ENCODE data around the gene CIT. TPM values are rescaled to one million over a fixed set of nuclear protein-coding genes. Genes with fewer than 3 reads are reported as not detected.

The CIT gene
- total RNA-seq, 2 experiments from 2014 or later = 1.3 to 1.9 TPM

- Histone ChIP-seq H3K27ac (ENCODE audit: low read depth in 1 of 2, low read length in 2 of 2) (no peak overlapping the region), H3K36me3 (ENCODE audit: insufficient read depth, low read length) (no peaks in the 10 kb centered on the region), H3K9me3 (ENCODE audit: control insufficient read depth in 1 of 2, insufficient read depth in 1 of 2, low read length in 2 of 2) (peaks cover 5 to 14% of the 10 kb centered on the region in 2 experiments), H3K27me3 (ENCODE audit: control insufficient read depth in 1 of 2, insufficient read depth in 2 of 2, low read length in 2 of 2) (no peaks in the 10 kb centered on the region), H3K4me1 (ENCODE audit: insufficient read depth, low read length) (no peaks in the 10 kb centered on the region), H3K4me3 (ENCODE audit: low read length) (no peak overlapping the region)
- no peak for TF ChIP-seq CTCF (IDR thresholded peaks at IDR 0.05)
- POLR2A ChIA-PET = no interaction called here
- intact Hi-C loops (cut with DNase I, micrococcal nuclease) = no loop called here
- H3K4me1 Mint-ChIP-seq (ENCODE audit: low read depth) = no peaks in the 10 kb centered on the region
- peaks cover 10% of the 10 kb centered on the region for H3K36me3 Mint-ChIP-seq (ENCODE audit: low read depth)
- no peaks in the 10 kb centered on the region for H3K27me3 Mint-ChIP-seq
- H3K27ac Mint-ChIP-seq = no peak overlapping the region
- H3K9me3 Mint-ChIP-seq = peaks cover 7% of the 10 kb centered on the region
- CTCF ChIA-PET = no interaction called here
- H3K4me3 Mint-ChIP-seq = no peak overlapping the region
- no peak for DNase-seq
- ATAC-seq (ENCODE audit: poor library complexity) = no peak
Measured at GRCh38 chr12:119652665-119653064, 224.5 kb downstream of the CIT start.

GRCh38 chr12:119649202-119649808, 227.8 kb downstream of the CIT start:
- intact Hi-C loops (cut with DNase I, micrococcal nuclease) = no loop called here
- H3K4me1 Mint-ChIP-seq (ENCODE audit: low read depth) = no peaks in the 10 kb centered on the region
- peak; percentile 75 for TF ChIP-seq CTCF (IDR thresholded peaks at IDR 0.05)
- ATAC-seq (ENCODE audit: poor library complexity) = no peak
- Histone ChIP-seq H3K27ac (ENCODE audit: low read depth in 1 of 2, low read length in 2 of 2) (no peak overlapping the region), H3K4me3 (ENCODE audit: low read length) (no peak overlapping the region), H3K36me3 (ENCODE audit: insufficient read depth, low read length) (no peaks in the 10 kb centered on the region), H3K9me3 (ENCODE audit: control insufficient read depth in 1 of 2, insufficient read depth in 1 of 2, low read length in 2 of 2) (peaks cover 5 to 14% of the 10 kb centered on the region in 2 experiments), H3K27me3 (ENCODE audit: control insufficient read depth in 1 of 2, insufficient read depth in 2 of 2, low read length in 2 of 2) (no peaks in the 10 kb centered on the region), H3K4me1 (ENCODE audit: insufficient read depth, low read length) (no peaks in the 10 kb centered on the region)
- ChIA-PET CTCF (interaction anchor here (0.6 to 1.1 kb wide), 3 partner anchors 9 to 78 kb away, joined by 3 to 4 read pairs (median 3); no protein-coding TSS in a partner anchor), POLR2A (no interaction called here)
- no peak overlapping the region for H3K4me3 Mint-ChIP-seq
- H3K27ac Mint-ChIP-seq = no peak overlapping the region
- H3K9me3 Mint-ChIP-seq = peaks cover 5% of the 10 kb centered on the region
- DNase-seq = peak in 3 of 14 experiments; percentile 19 to 38 (median 31)
- H3K36me3 Mint-ChIP-seq (ENCODE audit: low read depth) = peaks cover 10% of the 10 kb centered on the region
- H3K27me3 Mint-ChIP-seq = peaks cover 4% of the 10 kb centered on the region

DNA sequence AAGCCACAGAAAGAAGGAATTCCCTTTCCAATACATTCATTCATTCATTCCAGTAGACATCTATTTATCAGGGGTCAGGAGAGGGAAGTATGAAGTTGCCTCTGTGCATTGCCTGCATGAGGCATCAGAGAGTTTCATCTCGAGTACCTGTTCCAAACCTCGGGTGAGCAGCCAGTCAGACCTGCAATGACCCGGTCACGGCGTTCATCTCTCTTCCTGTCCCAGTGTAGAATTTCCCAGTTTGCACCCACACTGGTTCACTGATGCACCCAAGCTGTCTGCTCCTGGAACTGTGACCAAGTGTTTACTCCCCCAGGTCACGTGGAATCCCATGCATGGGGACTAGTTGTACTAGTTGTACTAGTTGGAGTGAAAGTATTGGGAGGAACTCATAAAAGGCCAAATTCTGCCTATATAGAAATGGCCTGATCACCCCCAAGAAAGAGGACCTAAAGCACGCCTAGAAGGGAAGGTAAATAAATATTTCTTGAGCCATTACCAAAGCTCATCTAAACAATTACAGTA, 231.5 kb downstream of the CIT start:
- no peaks in the 10 kb centered on the region for H3K36me3 ChIP-seq (ENCODE audit: insufficient read depth, low read length)
- ChIA-PET POLR2A (no interaction called here), CTCF (no interaction called here)
- no peak for TF ChIP-seq CTCF (IDR thresholded peaks at IDR 0.05)
- H3K9me3 ChIP-seq (ENCODE audit: control insufficient read depth in 1 of 2, insufficient read depth in 1 of 2, low read length in 2 of 2) = no peaks in the 10 kb centered on the region
- H3K27me3 Mint-ChIP-seq = peaks cover 21% of the 10 kb centered on the region
- H3K4me3 ChIP-seq (ENCODE audit: low read length) = no peak overlapping the region
- ATAC-seq (ENCODE audit: poor library complexity) = no peak
- no peaks in the 10 kb centered on the region for H3K36me3 Mint-ChIP-seq (ENCODE audit: low read depth)
- no peaks in the 10 kb centered on the region for H3K9me3 Mint-ChIP-seq
- H3K27me3 ChIP-seq (ENCODE audit: control insufficient read depth in 1 of 2, insufficient read depth in 2 of 2, low read length in 2 of 2) = peaks cover 0 to 3% of the 10 kb centered on the region in 2 experiments
- H3K4me1 ChIP-seq (ENCODE audit: insufficient read depth, low read length) = no peaks in the 10 kb centered on the region
- intact Hi-C loops (cut with DNase I, micrococcal nuclease) = no loop called here
- no peak overlapping the region for H3K27ac Mint-ChIP-seq
- DNase-seq = no peak
- H3K4me1 Mint-ChIP-seq (ENCODE audit: low read depth) = no peaks in the 10 kb centered on the region
- no peak overlapping the region for H3K4me3 Mint-ChIP-seq
- no peak overlapping the region for H3K27ac ChIP-seq (ENCODE audit: low read depth in 1 of 2, low read length in 2 of 2)

Data from CD4-positive, alpha-beta T cell (primary cell).